ENCODE data around the gene DCUN1D3.

GRCh38 chr16:20944861-20945574 lies 44.9 kb upstream of the DCUN1D3 start:
- TF ChIP-seq CTCF (IDR thresholded peaks at IDR 0.05; ENCODE audit: low read depth, low read length) (no peak), POLR2A (IDR thresholded peaks at IDR 0.05; ENCODE audit: extremely low read depth, insufficient read length) (no peak), MAX (IDR thresholded peaks at IDR 0.05; ENCODE audit: low read depth, low read length) (no peak)
